Testis (tissue), 2 donors: ENCODE measurements around the gene GABBR2.
"Not testable (repeated sequence)": the region's sequence is repeated elsewhere in the genome, so short reads cannot be mapped to it uniquely, and the experiment has no call there.

Experiments
- POLR2A ChIP-seq: fragments of 450-650 bp; IDR thresholded peaks from one replicate; pipeline ENCODE4 v1.6.1; 2017; ENCODE audit warnings: antibody characterized with exemption, mild to moderate bottlenecking, moderate library complexity
- TF ChIP-seq, protein P1 (sequence below), 3 experiments: fragments of 450-650 bp in 2 of 3; fragments of 200-600 bp in 1 of 3; sonication (generic) in 1 of 3; IDR thresholded peaks; one replicate each; pipeline ENCODE4 v1.5.1; 2016 to 2019; ENCODE audit warnings: antibody characterized with exemption in 3 of 3, mild to moderate bottlenecking in 2 of 3, moderate library complexity in 1 of 3

DNA sequence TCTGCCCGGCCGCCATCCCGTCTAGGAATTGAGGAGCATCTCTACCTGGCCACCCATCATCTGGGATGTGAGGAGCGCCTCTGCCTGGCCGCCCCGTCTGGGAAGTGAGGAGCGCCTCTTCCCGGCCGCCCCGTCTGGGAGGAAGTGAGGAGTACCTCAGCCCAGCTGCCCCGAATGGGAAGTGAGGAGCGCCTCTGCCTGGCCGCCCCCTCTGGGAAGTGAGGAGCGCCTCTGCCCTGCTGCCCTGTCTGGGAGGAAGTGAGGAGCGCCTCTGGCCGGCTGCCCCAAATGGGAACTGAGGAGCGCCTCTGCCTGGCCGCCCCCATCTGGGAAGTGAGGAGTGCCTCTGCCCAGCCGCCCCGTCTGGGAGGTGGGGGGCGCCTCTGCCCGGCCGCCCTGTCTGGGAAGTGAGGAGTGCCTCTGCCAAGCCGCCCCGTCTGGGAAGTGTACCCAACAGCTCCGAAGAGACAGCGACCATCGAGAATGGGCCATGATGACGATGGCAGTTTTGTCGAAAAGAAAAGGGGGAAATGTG lies 244.5 kb downstream of the GABBR2 start:
- TF ChIP-seq, protein P1, sequence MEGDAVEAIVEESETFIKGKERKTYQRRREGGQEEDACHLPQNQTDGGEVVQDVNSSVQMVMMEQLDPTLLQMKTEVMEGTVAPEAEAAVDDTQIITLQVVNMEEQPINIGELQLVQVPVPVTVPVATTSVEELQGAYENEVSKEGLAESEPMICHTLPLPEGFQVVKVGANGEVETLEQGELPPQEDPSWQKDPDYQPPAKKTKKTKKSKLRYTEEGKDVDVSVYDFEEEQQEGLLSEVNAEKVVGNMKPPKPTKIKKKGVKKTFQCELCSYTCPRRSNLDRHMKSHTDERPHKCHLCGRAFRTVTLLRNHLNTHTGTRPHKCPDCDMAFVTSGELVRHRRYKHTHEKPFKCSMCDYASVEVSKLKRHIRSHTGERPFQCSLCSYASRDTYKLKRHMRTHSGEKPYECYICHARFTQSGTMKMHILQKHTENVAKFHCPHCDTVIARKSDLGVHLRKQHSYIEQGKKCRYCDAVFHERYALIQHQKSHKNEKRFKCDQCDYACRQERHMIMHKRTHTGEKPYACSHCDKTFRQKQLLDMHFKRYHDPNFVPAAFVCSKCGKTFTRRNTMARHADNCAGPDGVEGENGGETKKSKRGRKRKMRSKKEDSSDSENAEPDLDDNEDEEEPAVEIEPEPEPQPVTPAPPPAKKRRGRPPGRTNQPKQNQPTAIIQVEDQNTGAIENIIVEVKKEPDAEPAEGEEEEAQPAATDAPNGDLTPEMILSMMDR (IDR thresholded peaks at IDR 0.05) = not testable (repeated sequence)
- not testable (repeated sequence) for TF ChIP-seq POLR2A
